NB4 (cell line): Measurements from ENCODE around the gene BIK.

Source experiments
- DNase-seq: peaks from one replicate; pipeline ENCODE4 v3.0.0; 2010; ENCODE audit warnings: low read depth
- H3K4me3 ChIP-seq: one replicate; pipeline ENCODE4 v1.5.1; 2011; ENCODE audit warnings: mild to moderate bottlenecking, low read depth, low read length, moderate library complexity
- CTCF ChIP-seq: IDR thresholded peaks from one replicate; pipeline ENCODE4 v1.5.1; 2012; ENCODE audit warnings: low read depth, low read length
- MAX ChIP-seq: IDR thresholded peaks from 2 replicates; pipeline ENCODE4 v1.6.1; 2011; ENCODE audit warnings: low read depth, low read length
- MYC ChIP-seq: IDR thresholded peaks from 2 replicates; pipeline ENCODE4 v1.6.1; 2011; ENCODE audit warnings: low read depth, low read length
- POLR2A ChIP-seq: IDR thresholded peaks from 2 replicates; pipeline ENCODE4 v1.6.1; 2011; ENCODE audit warnings: mild to moderate bottlenecking; ENCODE audit not compliant: insufficient read length; ENCODE audit errors: extremely low read depth

The BIK gene

GRCh38 chr22:43176090-43176489 lies 65.5 kb downstream of the BIK start:
- H3K4me3 ChIP-seq, result no peak overlapping the region
- no peak for TF ChIP-seq MAX
- no peak for TF ChIP-seq CTCF
- TF ChIP-seq MYC, result no peak
- TF ChIP-seq POLR2A, result no peak
- DNase-seq, result no peak

- H3K4me3 ChIP-seq, result no peak overlapping the region
- no peak for DNase-seq
- TF ChIP-seq POLR2A, result no peak
- no peak for TF ChIP-seq MAX
- no peak for TF ChIP-seq MYC
- no peak for TF ChIP-seq CTCF
Observed at GRCh38 chr22:43177479-43177878, 66.9 kb downstream of the BIK start.
